HepG2 (cell line): ENCODE results near the gene ANTKMT. TPM values are rescaled to one million over a fixed set of nuclear protein-coding genes. Genes with fewer than 3 reads are reported as not detected.
A peak's percentile ranks its signal among the peaks of the same experiment; 100 is the strongest.

ENCODE experiments used
- ATF5 ChIP-seq: sonication (generic); formaldehyde crosslinking; IDR thresholded peaks from 2 replicates; pipeline ENCODE4 v1.4.0; 2020; ENCODE audit warnings: mild to moderate bottlenecking, low read depth, missing genetic modification reagents
- CHD4 ChIP-seq: fragments of 200-600 bp; sonication (generic); IDR thresholded peaks from 2 replicates; pipeline ENCODE4 v1.7.0; 2017; ENCODE audit warnings: mild to moderate bottlenecking, low read length, borderline replicate concordance
- FOXJ3 ChIP-seq: sonication (generic); formaldehyde crosslinking; IDR thresholded peaks from 2 replicates; pipeline ENCODE4 v1.4.0; 2020; ENCODE audit warnings: missing genetic modification reagents, mild to moderate bottlenecking, borderline replicate concordance
- MEIS2 ChIP-seq: sonication (generic); formaldehyde crosslinking; IDR thresholded peaks from 2 replicates; pipeline ENCODE4 v1.9.0; 2021; ENCODE audit warnings: mild to moderate bottlenecking, missing genetic modification reagents
- MTA1 ChIP-seq: sonication (generic); formaldehyde crosslinking; IDR thresholded peaks from 2 replicates; pipeline ENCODE4 v1.4.0; 2020; ENCODE audit warnings: missing genetic modification reagents, mild to moderate bottlenecking, borderline replicate concordance
- PAXIP1 ChIP-seq: sonication (generic); formaldehyde crosslinking; conservative IDR thresholded peaks from 2 replicates; pipeline ENCODE4 v1.4.0; 2020; ENCODE audit warnings: mild to moderate bottlenecking, missing genetic modification reagents, moderate library complexity
- PHF8 ChIP-seq: sonication (generic); formaldehyde crosslinking; IDR thresholded peaks from 2 replicates; pipeline ENCODE4 v1.5.0; 2020; ENCODE audit warnings: missing genetic modification reagents
- SMAD1 ChIP-seq: sonication (generic); formaldehyde crosslinking; IDR thresholded peaks from 2 replicates; pipeline ENCODE4 v1.4.0; 2020; ENCODE audit warnings: missing genetic modification reagents, low read depth, mild to moderate bottlenecking, borderline replicate concordance
- SNAI1 ChIP-seq: sonication (generic); formaldehyde crosslinking; IDR thresholded peaks from 2 replicates; pipeline ENCODE4 v1.5.0; 2020; ENCODE audit warnings: mild to moderate bottlenecking, missing genetic modification reagents, borderline replicate concordance
- SNAPC5 ChIP-seq: sonication (generic); formaldehyde crosslinking; IDR thresholded peaks from 2 replicates; pipeline ENCODE4 v1.8.1; 2023; ENCODE audit warnings: mild to moderate bottlenecking, missing genetic modification reagents, borderline replicate concordance
- UBTF ChIP-seq: sonication (generic); formaldehyde crosslinking; IDR thresholded peaks from 2 replicates; pipeline ENCODE4 v1.4.0; 2020; ENCODE audit warnings: mild to moderate bottlenecking, missing genetic modification reagents
- ZBTB33 ChIP-seq: sonication (generic); formaldehyde crosslinking; IDR thresholded peaks from 2 replicates; pipeline ENCODE4 v1.4.0; 2020; ENCODE audit warnings: missing genetic modification reagents
- ZBTB46 ChIP-seq: sonication (generic); formaldehyde crosslinking; IDR thresholded peaks from 2 replicates; pipeline ENCODE4 v1.4.0; 2020; ENCODE audit warnings: mild to moderate bottlenecking, missing genetic modification reagents, borderline replicate concordance
- ZC3H13 ChIP-seq: sonication (generic); formaldehyde crosslinking; IDR thresholded peaks from 2 replicates; pipeline ENCODE4 v1.8.1; 2023; ENCODE audit warnings: mild to moderate bottlenecking, missing genetic modification reagents, moderate library complexity
- ZEB1 ChIP-seq: IDR thresholded peaks from 2 replicates; pipeline ENCODE4 v1.6.1; 2012; ENCODE audit warnings: mild to moderate bottlenecking, low read depth, inconsistent platforms; ENCODE audit not compliant: insufficient replicate concordance
- ZMYM2 ChIP-seq: sonication (generic); formaldehyde crosslinking; IDR thresholded peaks from 2 replicates; pipeline ENCODE4 v1.8.0; 2022; ENCODE audit warnings: mild to moderate bottlenecking, missing genetic modification reagents
- ZNF121 ChIP-seq: sonication (generic); formaldehyde crosslinking; IDR thresholded peaks from 2 replicates; pipeline ENCODE4 v1.5.0; 2020; ENCODE audit warnings: mild to moderate bottlenecking, missing genetic modification reagents
- ZNF17 ChIP-seq: sonication (generic); formaldehyde crosslinking; IDR thresholded peaks from 2 replicates; pipeline ENCODE4 v1.5.0; 2020; ENCODE audit warnings: mild to moderate bottlenecking, missing genetic modification reagents
- polyA plus RNA-seq, 8 experiments: library from polyadenylated mRNA; depleted of rRNA in 3 of 8; stranded (reverse) in 7 of 8; unstranded in 1 of 8; fragments of >200 nt; fragmentation: Illumina TruSeq in 4 of 8; extraction: Trizol in 4 of 8; gene quantifications; 2 replicates each; pipeline versions ENCODE4 v1.2.1 to v1.2.3, GENCODE V29; 2011 to 2016; ENCODE audit warnings: low read depth in 4 of 8, missing spikeins in 1 of 8, mixed read lengths in 1 of 8; ENCODE audit not compliant: insufficient read depth in 1 of 8
- total RNA-seq, 5 experiments: library from RNA; depleted of rRNA; stranded (reverse); fragments of >200 nt; fragmentation: Illumina TruSeq; extraction: Trizol; gene quantifications; 2 replicates each; pipeline ENCODE4 v1.2.3, GENCODE V29; 2016; ENCODE audit warnings: low read depth in 1 of 5

The ANTKMT gene
- total and polyA plus RNA-seq, 2 of the 13 experiments (the other 11 are each of a cell fraction or from before 2014, with no cell fraction given) = 7.5 to 47.8 TPM

- TF ChIP-seq ZEB1 (no peak), CHD4 (no peak), MTA1 (CRISPR knock-in tag) (0 out of 2 replicates have a peak, but pooled peaks have one; percentile 22), ZNF17 (CRISPR knock-in tag) (no peak), ATF5 (no peak), ZMYM2 (CRISPR knock-in tag) (no peak), PAXIP1 (CRISPR knock-in tag) (no peak), SNAPC5 (CRISPR knock-in tag) (no peak), ZBTB46 (CRISPR knock-in tag) (no peak), SNAI1 (CRISPR knock-in tag) (no peak), FOXJ3 (CRISPR knock-in tag) (no peak), ZBTB33 (CRISPR knock-in tag) (peak; percentile 51; the same call in 1 of the 2 replicates), MEIS2 (no peak), SMAD1 (CRISPR knock-in tag) (no peak), ZC3H13 (CRISPR knock-in tag) (peak; percentile 74), UBTF (CRISPR knock-in tag) (0 out of 2 replicates have a peak, but pooled peaks have one; percentile 11), ZNF121 (CRISPR knock-in tag) (no peak), PHF8 (no peak)
These were observed 31.6 kb upstream of the ANTKMT start (continued) for GRCh38 chr16:689175-689897.
